Measurements from ENCODE around the gene STK4.

GRCh38 chr20:44956410-44956809 lies 9.9 kb upstream of the STK4 start:
- TF ChIP-seq CTCF (conservative IDR thresholded peaks at IDR 0.05; ENCODE audit: low read depth, low read length) (no peak), EZH2 (IDR thresholded peaks at IDR 0.05; ENCODE audit: borderline replicate concordance, low read depth, low read length, poor library complexity, severe bottlenecking) (no peak)
